Upper lobe of right lung (tissue), 1 donor: ENCODE data around the gene CAPZB. TPM values are rescaled to one million over a fixed set of nuclear protein-coding genes. Genes with fewer than 3 reads are reported as not detected.
A peak's percentile ranks its signal among the peaks of the same experiment; 100 is the strongest.

Source experiments
- ATAC-seq: fragments of 200-7000 bp; cut with Tn5 transposase; one replicate; pipeline ENCODE4 v1.9.1; 2020; ENCODE audit warnings: mild to moderate bottlenecking, moderate library complexity
- DNase-seq: peaks from one replicate; pipeline ENCODE4 v3.0.0-alpha.2; 2020
- H3K27ac ChIP-seq: fragments of 200-600 bp; one replicate; pipeline ENCODE4 v1.8.0; 2022
- H3K27me3 ChIP-seq: fragments of 200-600 bp; one replicate; pipeline ENCODE4 v1.8.0; 2022; ENCODE audit warnings: mild to moderate bottlenecking
- H3K36me3 ChIP-seq: fragments of 200-600 bp; one replicate; pipeline ENCODE4 v1.8.0; 2022
- H3K4me1 ChIP-seq: fragments of 200-600 bp; one replicate; pipeline ENCODE4 v1.8.0; 2022
- H3K4me3 ChIP-seq: fragments of 200-600 bp; one replicate; pipeline ENCODE4 v1.8.0; 2022; ENCODE audit warnings: mild to moderate bottlenecking
- H3K9me3 ChIP-seq: fragments of 200-600 bp; one replicate; pipeline ENCODE4 v1.8.0; 2022
- CTCF ChIP-seq: fragments of 200-600 bp; IDR thresholded peaks from one replicate; pipeline ENCODE4 v1.8.0; 2022; ENCODE audit warnings: antibody characterized with exemption
- intact Hi-C: fragments of 100-400 bp; cut with DNase I; formaldehyde crosslinking; loops from one replicate; pipeline ENCODE4 v1.11.0; 2022
- total RNA-seq: library from RNA; stranded (reverse); fragmentation: NEBNext Ultra II Directional; extraction: Animal tissue kit (Norgen Biotek cat#: 25700); gene quantifications from one replicate; pipeline ENCODE4 v1.2.1, GENCODE V29; 2021
- donor health status: DM: no; HTN: yes; CAD: no; lungs with severe emphysema.

Gene CAPZB
- total RNA-seq, 1 donor from 2014 or later = 237 TPM

- intact Hi-C loops = no loop called here
- no peak for ATAC-seq
Measured at GRCh38 chr1:19466112-19466561, 19.2 kb downstream of the CAPZB start.

GRCh38 chr1:19465650-19466049, 19.7 kb downstream of the CAPZB start:
- ATAC-seq (no peak), DNase-seq (no peak)
- Histone ChIP-seq H3K27ac (peak overlapping the region; percentile 58), H3K4me1 (peaks cover 75% of the 10 kb centered on the region), H3K9me3 (no peaks in the 10 kb centered on the region), H3K27me3 (no peaks in the 10 kb centered on the region), H3K36me3 (peaks cover 1% of the 10 kb centered on the region), H3K4me3 (no peak overlapping the region)
- TF ChIP-seq CTCF = no peak
- intact Hi-C loops = no loop called here

More at GRCh38 chr1:19466112-19466561, 19.2 kb downstream of the CAPZB start:
- TF ChIP-seq CTCF = no peak
- H3K9me3 ChIP-seq = no peaks in the 10 kb centered on the region
- H3K4me1 ChIP-seq = peaks cover 74% of the 10 kb centered on the region
- peaks cover 6% of the 10 kb centered on the region for H3K36me3 ChIP-seq
- peak overlapping the region; percentile 58 for H3K27ac ChIP-seq
- no peak overlapping the region for H3K4me3 ChIP-seq
- no peak for DNase-seq
- H3K27me3 ChIP-seq = no peaks in the 10 kb centered on the region

- Histone ChIP-seq H3K36me3 (no peaks in the 10 kb centered on the region), H3K4me3 (no peak overlapping the region), H3K9me3 (no peaks in the 10 kb centered on the region), H3K27me3 (no peaks in the 10 kb centered on the region), H3K27ac (no peak overlapping the region), H3K4me1 (peaks cover 71% of the 10 kb centered on the region)
- DNase-seq (no peak), ATAC-seq (no peak)
- intact Hi-C loops = no loop called here
- no peak for TF ChIP-seq CTCF
Measured at GRCh38 chr1:19465123-19465522, 20.2 kb downstream of the CAPZB start.

- H3K9me3 ChIP-seq = no peaks in the 10 kb centered on the region
- H3K4me3 ChIP-seq = no peak overlapping the region
- no peaks in the 10 kb centered on the region for H3K27me3 ChIP-seq
- intact Hi-C loops = no loop called here
- TF ChIP-seq CTCF = no peak
- ATAC-seq = no peak
- no peaks in the 10 kb centered on the region for H3K36me3 ChIP-seq
- peaks cover 67% of the 10 kb centered on the region for H3K4me1 ChIP-seq
- no peak for DNase-seq
- H3K27ac ChIP-seq = no peak overlapping the region
Measured at GRCh38 chr1:19464696-19465095, 20.6 kb downstream of the CAPZB start.

- Histone ChIP-seq H3K4me1 (peaks cover 62% of the 10 kb centered on the region), H3K27me3 (no peaks in the 10 kb centered on the region), H3K27ac (peak overlapping the region; percentile 63), H3K9me3 (no peaks in the 10 kb centered on the region), H3K4me3 (no peak overlapping the region), H3K36me3 (no peaks in the 10 kb centered on the region)
- DNase-seq (no peak), ATAC-seq (no peak)
- TF ChIP-seq CTCF = no peak
- intact Hi-C loops = no loop called here
Measured at GRCh38 chr1:19463504-19463803, 21.9 kb downstream of the CAPZB start.
